Glutamatergic neuron (in vitro differentiated cells): Measurements from ENCODE around the gene RPS23. TPM values are rescaled to one million over a fixed set of nuclear protein-coding genes. Genes with fewer than 3 reads are reported as not detected.

Source experiments
- DNase-seq: peaks from one replicate; pipeline ENCODE4 v3.0.0; 2022
- H3K27ac Mint-ChIP-seq: one replicate; pipeline ENCODE4 v1.8.0; 2020; ENCODE audit warnings: mild to moderate bottlenecking, mixed read lengths, inconsistent platforms; ENCODE audit not compliant: unreplicated experiment
- H3K27me3 Mint-ChIP-seq: one replicate; pipeline ENCODE4 v1.8.0; 2020; ENCODE audit warnings: mild to moderate bottlenecking, moderate library complexity, mixed read lengths, inconsistent platforms; ENCODE audit not compliant: unreplicated experiment
- H3K36me3 Mint-ChIP-seq: one replicate; pipeline ENCODE4 v1.8.0; 2020; ENCODE audit warnings: mild to moderate bottlenecking, mixed read lengths, inconsistent platforms; ENCODE audit not compliant: unreplicated experiment
- H3K4me1 Mint-ChIP-seq: one replicate; pipeline ENCODE4 v1.8.0; 2020; ENCODE audit warnings: mild to moderate bottlenecking, low read depth, mixed read lengths, inconsistent platforms; ENCODE audit not compliant: unreplicated experiment
- H3K4me3 Mint-ChIP-seq: one replicate; pipeline ENCODE4 v1.8.0; 2020; ENCODE audit warnings: mild to moderate bottlenecking, mixed read lengths, inconsistent platforms; ENCODE audit not compliant: unreplicated experiment
- H3K9me3 Mint-ChIP-seq: one replicate; pipeline ENCODE4 v1.8.0; 2020; ENCODE audit warnings: mild to moderate bottlenecking, moderate library complexity, mixed read lengths, inconsistent platforms; ENCODE audit not compliant: unreplicated experiment
- CTCF ChIP-seq: fragments of 200-600 bp; sonication (generic); IDR thresholded peaks from one replicate; pipeline ENCODE4 v1.5.0; 2021; ENCODE audit not compliant: partially characterized antibody, unreplicated experiment
- total RNA-seq: library from RNA; stranded (reverse); fragmentation: NEBNext Ultra II Directional; extraction: Animal tissue kit (Norgen Biotek cat#: 25700); gene quantifications from one replicate; pipeline ENCODE4 v1.2.1, GENCODE V29; 2021; ENCODE audit not compliant: unreplicated experiment

Gene RPS23
- total RNA-seq, 1 donor from 2014 or later: 1,149 TPM

DNA sequence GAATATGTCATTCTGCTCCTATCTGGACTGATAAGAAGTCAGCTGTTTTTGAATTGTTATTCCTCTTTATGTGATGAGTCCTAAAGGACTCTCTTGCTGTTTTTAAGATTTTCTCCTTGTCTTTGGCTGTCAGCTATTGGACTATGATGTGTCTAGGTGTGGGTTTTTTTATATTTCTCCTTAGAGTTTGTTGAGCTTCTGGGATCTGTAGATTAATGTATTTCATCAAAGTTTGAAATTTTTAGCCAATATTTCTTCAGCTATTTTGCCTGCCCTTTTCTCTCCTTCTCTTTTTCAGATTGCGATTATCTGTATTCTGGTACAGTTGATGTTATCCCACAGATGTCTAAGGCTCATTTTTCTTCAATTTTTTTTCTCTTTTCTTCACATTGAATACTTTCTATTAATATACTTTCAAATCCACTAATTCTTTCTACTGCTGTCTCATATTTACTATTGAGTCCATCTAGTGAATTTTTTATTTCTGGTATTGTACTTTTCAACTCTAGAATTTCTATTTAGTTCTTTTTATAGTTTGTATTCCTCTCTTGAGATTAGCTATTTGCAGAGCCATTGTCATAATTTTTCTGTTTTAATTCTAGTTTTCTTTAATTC lies 31.1 kb downstream of the RPS23 start:
- Mint-ChIP-seq H3K27ac (no peak overlapping the region), H3K4me1 (no peaks in the 10 kb centered on the region), H3K4me3 (no peak overlapping the region), H3K9me3 (peaks cover 8% of the 10 kb centered on the region), H3K27me3 (peaks cover 5% of the 10 kb centered on the region), H3K36me3 (peaks cover 15% of the 10 kb centered on the region)
- no peak for DNase-seq
- TF ChIP-seq CTCF: no peak

GRCh38 chr5:82244854-82245635 lies 33.1 kb downstream of the RPS23 start:
- TF ChIP-seq CTCF: no peak
- H3K9me3 Mint-ChIP-seq: peaks cover 8% of the 10 kb centered on the region
- H3K4me3 Mint-ChIP-seq: no peak overlapping the region
- no peak for DNase-seq
- H3K27ac Mint-ChIP-seq: no peak overlapping the region
- H3K4me1 Mint-ChIP-seq: no peaks in the 10 kb centered on the region
- peaks cover 15% of the 10 kb centered on the region for H3K36me3 Mint-ChIP-seq
- peaks cover 3% of the 10 kb centered on the region for H3K27me3 Mint-ChIP-seq

DNA sequence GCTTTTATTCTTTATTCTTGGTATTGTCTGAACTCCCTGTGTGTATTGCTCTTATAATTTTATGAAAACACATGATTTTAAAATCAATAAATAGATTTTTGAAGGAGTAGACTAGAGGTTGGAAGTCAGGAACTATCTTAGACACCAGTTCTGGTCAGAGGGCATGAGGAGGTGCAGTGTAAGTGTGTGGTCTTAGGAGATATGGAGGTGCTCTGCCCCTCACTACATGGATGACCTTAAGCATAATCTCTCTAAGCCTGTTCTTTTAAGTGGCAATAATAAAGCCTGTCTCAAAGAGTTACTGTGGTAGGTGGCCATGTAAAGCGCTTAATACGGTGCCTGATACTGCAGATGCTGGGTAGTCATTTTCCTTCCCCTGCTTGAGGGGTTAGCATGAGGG lies 34.0 kb downstream of the RPS23 start:
- no peak for TF ChIP-seq CTCF
- Mint-ChIP-seq H3K4me3 (no peak overlapping the region), H3K36me3 (peaks cover 15% of the 10 kb centered on the region), H3K9me3 (peaks cover 8% of the 10 kb centered on the region), H3K27ac (no peak overlapping the region), H3K27me3 (peaks cover 3% of the 10 kb centered on the region), H3K4me1 (no peaks in the 10 kb centered on the region)
- DNase-seq: no peak

DNA sequence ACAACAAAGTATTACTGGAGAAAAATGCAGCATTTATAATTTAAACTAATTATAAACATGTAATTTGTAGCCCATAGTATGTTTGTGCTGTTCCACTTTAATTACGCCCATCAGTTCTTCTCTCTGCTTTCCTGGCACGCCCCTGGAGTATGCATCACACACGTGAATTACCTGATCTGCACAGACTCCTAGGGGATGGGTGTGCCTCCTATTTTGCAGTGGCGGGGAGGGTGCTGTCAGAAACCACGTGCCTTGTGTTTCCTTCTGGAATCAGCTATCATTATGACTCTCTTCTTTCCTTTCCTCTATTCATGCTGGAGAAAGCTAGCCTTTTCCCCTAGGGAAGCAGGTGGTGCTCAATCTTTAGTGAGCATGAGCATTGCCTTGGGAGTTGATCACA lies 43.3 kb downstream of the RPS23 start:
- H3K27me3 Mint-ChIP-seq: peaks cover 2% of the 10 kb centered on the region
- H3K36me3 Mint-ChIP-seq: no peaks in the 10 kb centered on the region
- TF ChIP-seq CTCF: no peak

DNA sequence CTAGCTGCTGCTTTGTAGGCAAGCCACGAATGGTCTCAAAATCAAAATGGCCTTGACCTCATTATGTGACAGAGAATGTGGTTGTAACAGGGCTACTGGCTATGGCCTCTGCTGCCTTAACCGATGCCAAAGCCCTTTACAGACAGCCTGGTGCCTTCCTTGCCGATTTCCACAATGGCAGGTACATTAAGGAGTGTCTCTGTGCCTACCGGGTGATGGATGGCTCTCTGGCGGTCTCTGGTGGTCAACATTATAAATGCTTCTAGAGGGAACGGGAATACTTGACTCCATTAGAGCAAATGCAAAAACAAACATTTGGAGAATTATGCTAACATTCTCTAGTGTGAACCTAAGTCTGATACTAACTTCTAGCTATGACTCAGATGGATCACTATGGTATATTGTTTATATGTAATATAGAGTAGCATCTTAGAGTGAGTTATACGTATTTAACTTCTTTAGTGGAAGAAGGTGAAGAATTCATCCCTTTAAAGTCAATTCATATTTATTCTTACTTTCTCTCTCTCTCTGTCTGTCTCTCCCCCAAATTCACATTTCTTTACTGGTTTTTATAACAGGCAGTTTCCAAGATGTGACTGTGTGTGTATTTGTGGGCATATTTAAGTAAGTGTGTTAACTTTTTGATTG lies 52.5 kb downstream of the RPS23 start:
- Mint-ChIP-seq H3K36me3 (no peaks in the 10 kb centered on the region), H3K27me3 (no peaks in the 10 kb centered on the region)
- peak; percentile 85 for TF ChIP-seq CTCF

More for the DNA sequence above, 43.3 kb downstream of the RPS23 start:
- H3K4me3 Mint-ChIP-seq: no peak overlapping the region
- DNase-seq: no peak
- H3K4me1 Mint-ChIP-seq: peaks cover 6% of the 10 kb centered on the region
- H3K27ac Mint-ChIP-seq: no peak overlapping the region
- H3K9me3 Mint-ChIP-seq: no peaks in the 10 kb centered on the region

More for the DNA sequence above, 52.5 kb downstream of the RPS23 start:
- DNase-seq: peak; percentile 70
- Mint-ChIP-seq H3K4me1 (peaks cover 2% of the 10 kb centered on the region), H3K27ac (no peak overlapping the region), H3K4me3 (no peak overlapping the region), H3K9me3 (no peaks in the 10 kb centered on the region)
